ENCODE measurements around the gene UPF1.

DNA sequence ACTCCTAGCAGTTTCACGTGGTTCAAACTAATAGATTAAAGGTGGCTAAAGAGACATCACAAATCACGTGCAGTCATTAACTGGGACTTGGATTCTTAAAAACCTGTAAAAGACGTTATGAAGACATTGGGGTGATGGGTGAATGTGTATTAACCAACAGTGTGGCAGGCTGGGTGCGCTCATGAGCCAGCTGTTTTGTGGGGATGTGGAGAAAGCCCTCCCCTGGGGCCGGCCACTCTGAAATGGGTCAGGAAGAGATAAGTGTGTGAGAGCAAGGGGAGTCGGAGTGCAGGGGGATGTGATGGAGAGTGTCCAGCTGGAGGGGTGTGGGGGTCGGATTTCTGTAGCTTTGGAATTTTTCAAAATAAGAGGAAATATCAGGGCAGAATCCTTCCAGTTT is 10.4 kb downstream of the UPF1 start:
- no peak for TF ChIP-seq ZNF324 (tag by site-specific recombination; IDR thresholded peaks at IDR 0.05)
- no peak for TF ChIP-seq YY1 (tag by site-specific recombination; IDR thresholded peaks at IDR 0.05)
- TF ChIP-seq, protein P1, sequence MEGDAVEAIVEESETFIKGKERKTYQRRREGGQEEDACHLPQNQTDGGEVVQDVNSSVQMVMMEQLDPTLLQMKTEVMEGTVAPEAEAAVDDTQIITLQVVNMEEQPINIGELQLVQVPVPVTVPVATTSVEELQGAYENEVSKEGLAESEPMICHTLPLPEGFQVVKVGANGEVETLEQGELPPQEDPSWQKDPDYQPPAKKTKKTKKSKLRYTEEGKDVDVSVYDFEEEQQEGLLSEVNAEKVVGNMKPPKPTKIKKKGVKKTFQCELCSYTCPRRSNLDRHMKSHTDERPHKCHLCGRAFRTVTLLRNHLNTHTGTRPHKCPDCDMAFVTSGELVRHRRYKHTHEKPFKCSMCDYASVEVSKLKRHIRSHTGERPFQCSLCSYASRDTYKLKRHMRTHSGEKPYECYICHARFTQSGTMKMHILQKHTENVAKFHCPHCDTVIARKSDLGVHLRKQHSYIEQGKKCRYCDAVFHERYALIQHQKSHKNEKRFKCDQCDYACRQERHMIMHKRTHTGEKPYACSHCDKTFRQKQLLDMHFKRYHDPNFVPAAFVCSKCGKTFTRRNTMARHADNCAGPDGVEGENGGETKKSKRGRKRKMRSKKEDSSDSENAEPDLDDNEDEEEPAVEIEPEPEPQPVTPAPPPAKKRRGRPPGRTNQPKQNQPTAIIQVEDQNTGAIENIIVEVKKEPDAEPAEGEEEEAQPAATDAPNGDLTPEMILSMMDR (tag by site-specific recombination; IDR thresholded peaks at IDR 0.05): no peak
- TF ChIP-seq, protein P2, sequence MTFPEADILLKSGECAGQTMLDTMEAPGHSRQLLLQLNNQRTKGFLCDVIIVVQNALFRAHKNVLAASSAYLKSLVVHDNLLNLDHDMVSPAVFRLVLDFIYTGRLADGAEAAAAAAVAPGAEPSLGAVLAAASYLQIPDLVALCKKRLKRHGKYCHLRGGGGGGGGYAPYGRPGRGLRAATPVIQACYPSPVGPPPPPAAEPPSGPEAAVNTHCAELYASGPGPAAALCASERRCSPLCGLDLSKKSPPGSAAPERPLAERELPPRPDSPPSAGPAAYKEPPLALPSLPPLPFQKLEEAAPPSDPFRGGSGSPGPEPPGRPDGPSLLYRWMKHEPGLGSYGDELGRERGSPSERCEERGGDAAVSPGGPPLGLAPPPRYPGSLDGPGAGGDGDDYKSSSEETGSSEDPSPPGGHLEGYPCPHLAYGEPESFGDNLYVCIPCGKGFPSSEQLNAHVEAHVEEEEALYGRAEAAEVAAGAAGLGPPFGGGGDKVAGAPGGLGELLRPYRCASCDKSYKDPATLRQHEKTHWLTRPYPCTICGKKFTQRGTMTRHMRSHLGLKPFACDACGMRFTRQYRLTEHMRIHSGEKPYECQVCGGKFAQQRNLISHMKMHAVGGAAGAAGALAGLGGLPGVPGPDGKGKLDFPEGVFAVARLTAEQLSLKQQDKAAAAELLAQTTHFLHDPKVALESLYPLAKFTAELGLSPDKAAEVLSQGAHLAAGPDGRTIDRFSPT (tag by site-specific recombination; IDR thresholded peaks at IDR 0.05): no peak
- TF ChIP-seq ZNF416 (tag by site-specific recombination; IDR thresholded peaks at IDR 0.05): no peak

Measured in HEK293 (cell line).